Measurements from ENCODE around the gene EGF.

Gene EGF

GRCh38 chr4:109886303-109886702, 26.4 kb upstream of the EGF start:
- TF ChIP-seq CTCF (IDR thresholded peaks at IDR 0.05; ENCODE audit: insufficient read depth, low read depth, low read length, missing control alignments), result no peak
- DNase-seq (ENCODE audit: low read depth), result no peak
- no peak overlapping the region for H3K4me3 ChIP-seq (ENCODE audit: low read length)

- H3K4me3 ChIP-seq (ENCODE audit: low read length), result no peak overlapping the region
- DNase-seq (ENCODE audit: low read depth), result no peak
- TF ChIP-seq CTCF (IDR thresholded peaks at IDR 0.05; ENCODE audit: insufficient read depth, low read depth, low read length, missing control alignments), result no peak
These were observed 25.6 kb upstream of the EGF start for GRCh38 chr4:109887071-109887470.

- TF ChIP-seq CTCF (IDR thresholded peaks at IDR 0.05; ENCODE audit: insufficient read depth, low read depth, low read length, missing control alignments), result no peak
- no peak overlapping the region for H3K4me3 ChIP-seq (ENCODE audit: low read length)
- DNase-seq (ENCODE audit: low read depth), result no peak
These were observed 22.6 kb upstream of the EGF start for GRCh38 chr4:109890076-109890475.

GRCh38 chr4:109902559-109903251, 10.0 kb upstream of the EGF start:
- no peak for DNase-seq (ENCODE audit: low read depth)
- no peak for TF ChIP-seq CTCF (IDR thresholded peaks at IDR 0.05; ENCODE audit: insufficient read depth, low read depth, low read length, missing control alignments)
- H3K4me3 ChIP-seq (ENCODE audit: low read length), result no peak overlapping the region

GRCh38 chr4:109908731-109909130, 4.0 kb upstream of the EGF start:
- no peak overlapping the region for H3K4me3 ChIP-seq (ENCODE audit: low read length)
- DNase-seq (ENCODE audit: low read depth), result no peak
- TF ChIP-seq CTCF (IDR thresholded peaks at IDR 0.05; ENCODE audit: insufficient read depth, low read depth, low read length, missing control alignments), result no peak

- H3K4me3 ChIP-seq (ENCODE audit: low read length), result no peak overlapping the region
- TF ChIP-seq CTCF (IDR thresholded peaks at IDR 0.05; ENCODE audit: insufficient read depth, low read depth, low read length, missing control alignments), result no peak
- no peak for DNase-seq (ENCODE audit: low read depth)
These were observed 2.4 kb upstream of the EGF start for GRCh38 chr4:109910256-109910655.

- H3K4me3 ChIP-seq (ENCODE audit: low read length), result no peak overlapping the region
- no peak for TF ChIP-seq CTCF (IDR thresholded peaks at IDR 0.05; ENCODE audit: insufficient read depth, low read depth, low read length, missing control alignments)
- DNase-seq (ENCODE audit: low read depth), result no peak
These were observed 1.0 kb downstream of the EGF start for GRCh38 chr4:109913596-109914241.

All from epithelial cell of esophagus (primary cell).